GM12878 (cell line): Measurements from ENCODE around the gene ASMTL. TPM values are rescaled to one million over a fixed set of nuclear protein-coding genes. Genes with fewer than 3 reads are reported as not detected.

Experiments used
- ATAC-seq: fragments of 200-7000 bp; cut with Tn5 transposase; 3 replicates; pipeline ENCODE4 v1.9.1; 2020; ENCODE audit warnings: mild to moderate bottlenecking, moderate library complexity
- BruUV-seq: library from RNA; stranded (reverse); fragments of 400-500 nt; replicated peaks from 2 replicates; lab custom pipeline; 2021; lab: Mats Ljungman, UMichigan
- CTCF ChIA-PET: fragments of 300-600 bp; sonication (Branson Sonifier 250); formaldehyde crosslinking; extraction: SDS; loops from one replicate; lab custom pipeline; 2021; ENCODE audit warnings: inconsistent platforms; lab: Yijun Ruan, JAX
- POLR2A ChIA-PET: fragments of 350-600 bp; formaldehyde crosslinking; extraction: SDS; loops from one replicate; lab custom pipeline; 2021; ENCODE audit warnings: inconsistent platforms; lab: Charles Lee
- RAD21 ChIA-PET: fragments of 300-600 bp; sonication (Branson Sonifier 250); formaldehyde crosslinking; loops from one replicate; lab custom pipeline; 2023; ENCODE audit warnings: antibody characterized with exemption; ENCODE audit not compliant: unreplicated experiment; lab: Charles Lee
- SMC1A ChIA-PET: fragments of 300-600 bp; sonication (Branson Sonifier 250); formaldehyde crosslinking; loops from one replicate; lab custom pipeline; 2023; ENCODE audit not compliant: unreplicated experiment, uncharacterized antibody; lab: Charles Lee
- DNase-seq: peaks from one replicate; pipeline ENCODE4 v3.0.0-alpha.2; 2011; ENCODE audit warnings: low read depth, low spot score
- FAIRE-seq: peaks from 3 replicates; lab custom pipeline; 2011; peaks lifted over from hg19 to GRCh38; lab: Jason Lieb, UNC
- H2AFZ ChIP-seq: 2 replicates; pipeline ENCODE4 v1.6.0; 2011; ENCODE audit warnings: low read depth, low read length, control low read depth; ENCODE audit not compliant: control insufficient read depth
- H3K27ac ChIP-seq: 2 replicates; pipeline ENCODE4 v1.5.1; 2011; ENCODE audit warnings: control low read depth; ENCODE audit not compliant: control insufficient read depth, insufficient read depth
- H3K27me3 ChIP-seq, 2 experiments: replicated peaks in 1 of 2; 2 replicates each; pipeline versions ENCODE4 v1.6.0 to v1.6.1; 2011; ENCODE audit warnings: low read length in 1 of 2; ENCODE audit not compliant: control insufficient read depth in 2 of 2, insufficient read depth in 2 of 2
- H3K36me3 ChIP-seq, 2 experiments: 2 replicates each; pipeline ENCODE4 v1.5.1; 2011; ENCODE audit warnings: low read length in 1 of 2; ENCODE audit not compliant: control insufficient read depth in 2 of 2, insufficient read depth in 2 of 2
- H3K4me1 ChIP-seq: 2 replicates; pipeline ENCODE4 v1.6.1; 2011; ENCODE audit warnings: mild to moderate bottlenecking, low read length, moderate library complexity, mixed read lengths; ENCODE audit not compliant: control insufficient read depth, insufficient read depth
- H3K4me2 ChIP-seq: 2 replicates; pipeline ENCODE4 v1.6.0; 2011; ENCODE audit warnings: control low read depth; ENCODE audit not compliant: control insufficient read depth, insufficient read depth
- H3K4me3 ChIP-seq: fragments of 200-600 bp; sonication (generic); 2 replicates; pipeline ENCODE4 v1.5.1; 2016
- H3K79me2 ChIP-seq: 2 replicates; pipeline ENCODE4 v1.6.0; 2011; ENCODE audit warnings: low read length; ENCODE audit not compliant: control insufficient read depth, insufficient read depth
- H3K9ac ChIP-seq: 2 replicates; pipeline ENCODE4 v1.8.0; 2011; ENCODE audit warnings: low read length, control low read depth, mixed read lengths; ENCODE audit not compliant: control insufficient read depth, insufficient read depth
- H3K9me3 ChIP-seq: replicated peaks from 3 replicates; pipeline ENCODE4 v1.5.1; 2011; ENCODE audit warnings: mild to moderate bottlenecking, low read length; ENCODE audit not compliant: control insufficient read depth, insufficient read depth
- H4K20me1 ChIP-seq: 2 replicates; pipeline ENCODE4 v1.6.0; 2011; ENCODE audit not compliant: control insufficient read depth, insufficient read depth
- ATF7 ChIP-seq: fragments of 450-650 bp; IDR thresholded peaks from 2 replicates; pipeline ENCODE4 v1.6.1; 2016; ENCODE audit warnings: low read depth, mild to moderate bottlenecking
- CHD1 ChIP-seq: IDR thresholded peaks from 2 replicates; pipeline ENCODE4 v1.6.1; 2012; ENCODE audit warnings: low read depth, low read length, improper control_type of control experiment
- NFXL1 ChIP-seq: fragments of 450-650 bp; IDR thresholded peaks from 2 replicates; pipeline ENCODE4 v1.6.1; 2017; ENCODE audit warnings: antibody characterized with exemption, mild to moderate bottlenecking, borderline replicate concordance
- POLR2AphosphoS5 ChIP-seq: IDR thresholded peaks from 2 replicates; pipeline ENCODE4 v1.6.1; 2011; ENCODE audit warnings: mild to moderate bottlenecking, low read length, inconsistent platforms
- TCF12 ChIP-seq: IDR thresholded peaks from 2 replicates; pipeline ENCODE4 v1.6.1; 2011; ENCODE audit warnings: low read depth, mild to moderate bottlenecking, low read length
- WGBS: methylation state at CpG from one replicate; pipeline ENCODE4 v1.1.6; 2016; ENCODE audit warnings: low lambda C conversion rate; ENCODE audit not compliant: insufficient replicate concordance, insufficient coverage; ENCODE audit errors: missing lambda C conversion rate; 5-methylcytosine and 5-hydroxymethylcytosine counted together
- in situ Hi-C: fragments of 300-500 bp; cut with MboI; formaldehyde crosslinking; loops from 9 replicates; pipeline ENCODE4 v1.14.3; 2018; ENCODE audit warnings: mixed read lengths
- intact Hi-C: fragments of 100-400 bp; cut with micrococcal nuclease; formaldehyde crosslinking; loops from one replicate; pipeline ENCODE4 v1.14.2; 2022; ENCODE audit not compliant: unreplicated experiment
- polyA plus RNA-seq, 11 experiments: library from polyadenylated mRNA; depleted of rRNA in 4 of 11; unstranded in 6 of 11; stranded (reverse) in 5 of 11; fragments of >200 nt; fragmentation: Nextera tagmentation in 4 of 11; fragmentation: Illumina TruSeq in 1 of 11; extraction: Ambion mirVana in 4 of 11; extraction: Trizol in 1 of 11; gene quantifications; 1 replicate in 1 of 11; 2 replicates in 10 of 11; pipeline versions ENCODE4 v1.2.1 to v1.2.3, GENCODE V29; 2011 to 2016; ENCODE audit warnings: inconsistent platforms in 2 of 11, missing spikeins in 2 of 11, low read depth in 1 of 11
- total RNA-seq, 4 experiments: library from RNA; depleted of rRNA in 3 of 4; stranded (reverse); fragments of >200 nt in 3 of 4; fragmentation: Illumina TruSeq in 1 of 4; extraction: Trizol in 1 of 4; gene quantifications; 2 replicates each; pipeline versions ENCODE4 v1.2.1 to v1.2.3, GENCODE V29; 2013 to 2021
- TF ChIP-seq, protein P1 (sequence below): IDR thresholded peaks from 2 replicates; pipeline ENCODE4 v1.6.1; 2011; ENCODE audit warnings: low read depth, mild to moderate bottlenecking, low read length, moderate library complexity, borderline replicate concordance; ENCODE audit errors: extremely low read depth
- TF ChIP-seq, protein P2 (sequence below): fragments of 150-350 bp; IDR thresholded peaks from 2 replicates; pipeline ENCODE4 v1.6.1; 2014; ENCODE audit warnings: mild to moderate bottlenecking, low read depth, low read length

Gene ASMTL
- total and polyA plus RNA-seq, 10 of the 15 experiments (the other 5 are each of a cell fraction or from before 2014, with no cell fraction given), result 1.6 to 51.9 (median 32.1) TPM

DNA sequence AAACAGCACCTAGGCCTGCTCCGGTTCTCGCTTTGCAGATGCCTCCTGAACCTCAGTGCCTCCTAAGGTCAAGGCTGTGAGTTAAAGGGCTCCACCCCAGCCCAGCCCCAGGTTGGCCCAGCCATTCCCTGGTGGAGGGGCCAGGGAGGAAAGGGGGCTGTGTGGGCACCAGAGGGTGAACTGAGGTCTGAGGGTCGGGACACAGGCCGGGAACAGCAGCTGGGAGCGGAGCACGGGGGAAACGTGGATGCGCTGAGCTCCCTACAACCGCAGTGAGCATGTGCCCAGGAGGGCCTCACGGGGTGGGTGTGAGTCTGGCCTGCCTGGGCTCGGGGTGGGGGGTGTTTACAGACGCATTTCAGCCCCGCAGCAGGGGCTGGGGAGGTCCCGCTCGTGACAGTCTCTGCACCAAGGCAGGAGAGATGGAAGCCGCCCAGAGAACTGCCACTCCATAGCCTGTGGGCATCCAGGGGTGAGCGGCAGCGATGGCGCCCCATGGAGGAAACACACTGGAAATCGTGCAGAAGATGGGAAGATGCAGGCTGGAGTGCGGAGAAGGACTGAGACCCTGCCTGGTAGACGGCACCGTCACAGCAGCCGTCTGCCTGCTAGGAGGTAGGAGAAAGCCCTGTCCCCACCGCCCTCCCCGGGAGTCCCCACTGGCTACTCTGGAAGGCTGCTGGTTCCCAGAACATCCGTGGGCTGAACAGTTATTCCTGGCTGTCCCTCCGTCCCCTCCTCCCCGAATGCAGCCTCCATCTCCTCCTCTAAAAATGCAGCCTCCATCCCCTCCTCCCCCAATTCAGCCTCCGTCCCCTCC lies 50.9 kb downstream of the ASMTL start:
- in situ Hi-C loops (no loop called here), intact Hi-C loops (no loop called here)
- RAD21 ChIA-PET, result no interaction called here
- POLR2A ChIA-PET, result no interaction called here
- H3K4me2 ChIP-seq, result no peak overlapping the region
- SMC1A ChIA-PET, result no interaction called here
- FAIRE-seq (no peak), ATAC-seq (peak; percentile 11), DNase-seq (no peak)
- H3K27ac ChIP-seq, result no peak overlapping the region
- no peak overlapping the region for H3K4me3 ChIP-seq
- H3K4me1 ChIP-seq, result no peaks in the 10 kb centered on the region
- peak; percentile 36; the same call in 1 of the 2 replicates for TF ChIP-seq POLR2AphosphoS5
- no peak for TF ChIP-seq NFXL1
- no peak overlapping the region for H3K9ac ChIP-seq
- peaks cover 8 to 17% of the 10 kb centered on the region in 2 experiments; a peak in 3 of 4 replicates for H3K36me3 ChIP-seq
- no peaks in the 10 kb centered on the region for H3K27me3 ChIP-seq
- BruUV-seq, result no TSS peak
- H4K20me1 ChIP-seq, result no peaks in the 10 kb centered on the region
- CTCF ChIA-PET, result no interaction called here
- H2AFZ ChIP-seq, result no peak overlapping the region
- no peaks in the 10 kb centered on the region for H3K79me2 ChIP-seq
- no peaks in the 10 kb centered on the region; the same call in 2 of the 3 replicates for H3K9me3 ChIP-seq
- WGBS, result 93% methylated on average over 26 of the region's 30 CpGs

DNA sequence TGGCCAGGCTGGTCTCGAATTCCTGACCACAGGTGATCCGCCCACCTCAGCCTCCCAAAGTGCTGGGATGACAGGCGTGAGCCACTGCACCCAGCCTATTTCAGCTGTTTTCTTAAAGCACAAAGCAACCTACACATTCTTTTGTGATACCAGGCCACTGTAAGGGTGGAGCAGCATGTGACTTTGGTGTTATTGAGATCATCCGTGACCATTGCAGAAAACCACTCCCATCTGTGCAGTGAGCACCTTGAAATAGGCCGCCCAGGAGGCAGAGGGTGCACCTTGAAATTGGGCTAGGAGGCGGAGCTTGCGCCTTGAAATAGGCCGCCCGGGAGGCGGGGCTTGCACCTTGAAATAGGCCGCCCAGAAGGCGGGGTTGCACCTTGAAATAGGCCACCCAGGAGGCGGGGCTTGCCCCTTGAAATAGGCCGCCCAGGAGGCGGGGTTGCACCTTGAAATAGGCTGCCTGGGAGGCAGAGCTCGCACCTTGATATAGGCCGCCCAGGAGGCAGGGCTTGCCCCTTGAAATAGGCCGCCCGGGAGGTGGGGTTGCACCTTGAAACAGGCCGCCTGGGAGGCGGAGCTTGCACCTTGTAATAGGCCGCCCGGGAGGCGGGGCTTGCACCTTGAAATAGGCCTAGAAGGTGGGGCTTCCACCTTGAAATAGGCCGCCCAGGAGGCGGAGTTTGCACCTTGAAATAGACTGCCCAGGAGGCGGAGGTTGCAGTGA lies 51.8 kb downstream of the ASMTL start:
- H2AFZ ChIP-seq, result no peak overlapping the region
- in situ Hi-C loops, result no loop called here
- ChIA-PET SMC1A (no interaction called here), CTCF (no interaction called here), RAD21 (no interaction called here), POLR2A (no interaction called here)
- H3K9me3 ChIP-seq, result no peaks in the 10 kb centered on the region; the same call in 2 of the 3 replicates
- no TSS peak for BruUV-seq
- no peak overlapping the region for H3K4me2 ChIP-seq
- TF ChIP-seq, protein P1, sequence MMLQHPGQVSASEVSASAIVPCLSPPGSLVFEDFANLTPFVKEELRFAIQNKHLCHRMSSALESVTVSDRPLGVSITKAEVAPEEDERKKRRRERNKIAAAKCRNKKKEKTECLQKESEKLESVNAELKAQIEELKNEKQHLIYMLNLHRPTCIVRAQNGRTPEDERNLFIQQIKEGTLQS, result no peak
- no peak for TF ChIP-seq ATF7
- TF ChIP-seq NFXL1, result no peak
- TF ChIP-seq, protein P2, sequence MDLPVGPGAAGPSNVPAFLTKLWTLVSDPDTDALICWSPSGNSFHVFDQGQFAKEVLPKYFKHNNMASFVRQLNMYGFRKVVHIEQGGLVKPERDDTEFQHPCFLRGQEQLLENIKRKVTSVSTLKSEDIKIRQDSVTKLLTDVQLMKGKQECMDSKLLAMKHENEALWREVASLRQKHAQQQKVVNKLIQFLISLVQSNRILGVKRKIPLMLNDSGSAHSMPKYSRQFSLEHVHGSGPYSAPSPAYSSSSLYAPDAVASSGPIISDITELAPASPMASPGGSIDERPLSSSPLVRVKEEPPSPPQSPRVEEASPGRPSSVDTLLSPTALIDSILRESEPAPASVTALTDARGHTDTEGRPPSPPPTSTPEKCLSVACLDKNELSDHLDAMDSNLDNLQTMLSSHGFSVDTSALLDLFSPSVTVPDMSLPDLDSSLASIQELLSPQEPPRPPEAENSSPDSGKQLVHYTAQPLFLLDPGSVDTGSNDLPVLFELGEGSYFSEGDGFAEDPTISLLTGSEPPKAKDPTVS, result no peak
- no peak for TF ChIP-seq TCF12
- TF ChIP-seq CHD1, result no peak
- peaks cover 8 to 19% of the 10 kb centered on the region in 2 experiments; a peak in 3 of 4 replicates for H3K36me3 ChIP-seq
- H3K79me2 ChIP-seq, result peaks cover under 1% of the 10 kb centered on the region
- DNase-seq (no peak), FAIRE-seq (no peak), ATAC-seq (peak; percentile 16)
- H3K9ac ChIP-seq, result no peak overlapping the region
- H3K27me3 ChIP-seq, result no peaks in the 10 kb centered on the region
- no peaks in the 10 kb centered on the region for H4K20me1 ChIP-seq
- H3K4me3 ChIP-seq, result no peak overlapping the region
- WGBS, result 90% methylated on average over 27 of the region's 27 CpGs
- H3K4me1 ChIP-seq, result no peaks in the 10 kb centered on the region
- H3K27ac ChIP-seq, result no peak overlapping the region
- intact Hi-C loops, result no loop called here
